GM12872 (cell line): ENCODE results near the gene ZNF609.
A peak's percentile ranks its signal among the peaks of the same experiment; 100 is the strongest.

Experiments
- CTCF ChIP-seq: IDR thresholded peaks from 3 replicates; pipeline ENCODE4 v1.5.1; 2011; ENCODE audit warnings: low read depth, mild to moderate bottlenecking, low read length, moderate library complexity; ENCODE audit not compliant: insufficient read depth

Gene ZNF609

GRCh38 chr15:64717130-64717529, 256.8 kb downstream of the ZNF609 start:
- TF ChIP-seq CTCF = no peak

DNA sequence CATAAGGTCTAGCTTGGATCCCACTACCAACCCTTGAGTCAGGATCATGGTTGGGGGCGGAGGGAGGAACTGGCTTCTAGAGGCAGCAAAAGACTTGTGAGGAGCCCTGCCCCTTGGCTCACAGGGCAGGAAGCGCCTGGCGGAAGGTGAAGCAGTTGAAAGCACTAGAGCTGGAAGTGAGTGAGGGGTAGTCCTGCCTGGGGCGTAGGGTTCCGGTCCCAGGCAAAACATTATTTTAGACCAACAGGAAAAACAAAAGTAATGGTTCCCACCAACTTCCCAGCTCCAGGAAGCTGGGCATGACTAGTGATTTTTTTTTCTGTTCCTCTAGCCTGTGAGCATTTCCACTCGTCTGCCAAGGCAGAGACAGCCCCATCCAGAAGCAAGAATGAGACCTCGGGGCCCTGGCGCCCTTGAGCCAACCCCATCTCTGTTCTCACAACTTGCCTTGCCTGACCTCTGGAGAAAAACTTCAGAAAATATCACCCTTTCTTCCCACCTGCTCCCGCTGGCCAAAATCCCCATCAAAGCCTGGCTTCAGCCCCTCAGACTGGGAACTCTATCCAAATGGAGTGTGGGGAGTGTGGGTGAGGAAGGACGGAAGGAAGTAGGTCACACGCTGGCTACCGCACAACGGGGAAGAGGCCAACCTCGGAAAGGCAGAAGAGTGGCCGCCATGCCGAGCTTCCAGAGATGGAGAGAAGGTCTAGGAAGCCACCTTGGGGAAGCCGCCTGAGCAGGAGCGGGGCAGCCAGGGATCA, 257.5 kb downstream of the ZNF609 start:
- no peak for TF ChIP-seq CTCF

GRCh38 chr15:64720188-64720587, 259.8 kb downstream of the ZNF609 start:
- TF ChIP-seq CTCF = no peak

DNA sequence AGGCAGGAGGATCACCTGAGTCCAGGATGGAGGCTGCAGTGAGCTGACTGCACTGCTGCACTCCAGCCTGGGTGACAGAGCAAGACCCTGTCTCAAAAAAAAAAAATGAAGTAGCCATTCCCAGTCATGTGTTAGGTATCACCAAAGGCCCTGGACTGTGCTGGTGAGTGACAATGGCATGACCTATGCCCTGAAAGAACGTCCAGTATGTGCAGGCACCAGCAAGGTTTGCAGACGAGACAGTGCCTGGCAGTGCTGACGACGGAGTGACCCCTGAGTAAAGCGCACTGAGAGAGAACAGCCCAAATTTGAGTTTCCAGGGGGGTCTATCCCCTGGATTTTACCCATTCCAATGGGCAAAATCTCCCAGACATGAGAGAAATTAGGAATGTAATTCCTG, 269.8 kb downstream of the ZNF609 start:
- no peak for TF ChIP-seq CTCF

DNA sequence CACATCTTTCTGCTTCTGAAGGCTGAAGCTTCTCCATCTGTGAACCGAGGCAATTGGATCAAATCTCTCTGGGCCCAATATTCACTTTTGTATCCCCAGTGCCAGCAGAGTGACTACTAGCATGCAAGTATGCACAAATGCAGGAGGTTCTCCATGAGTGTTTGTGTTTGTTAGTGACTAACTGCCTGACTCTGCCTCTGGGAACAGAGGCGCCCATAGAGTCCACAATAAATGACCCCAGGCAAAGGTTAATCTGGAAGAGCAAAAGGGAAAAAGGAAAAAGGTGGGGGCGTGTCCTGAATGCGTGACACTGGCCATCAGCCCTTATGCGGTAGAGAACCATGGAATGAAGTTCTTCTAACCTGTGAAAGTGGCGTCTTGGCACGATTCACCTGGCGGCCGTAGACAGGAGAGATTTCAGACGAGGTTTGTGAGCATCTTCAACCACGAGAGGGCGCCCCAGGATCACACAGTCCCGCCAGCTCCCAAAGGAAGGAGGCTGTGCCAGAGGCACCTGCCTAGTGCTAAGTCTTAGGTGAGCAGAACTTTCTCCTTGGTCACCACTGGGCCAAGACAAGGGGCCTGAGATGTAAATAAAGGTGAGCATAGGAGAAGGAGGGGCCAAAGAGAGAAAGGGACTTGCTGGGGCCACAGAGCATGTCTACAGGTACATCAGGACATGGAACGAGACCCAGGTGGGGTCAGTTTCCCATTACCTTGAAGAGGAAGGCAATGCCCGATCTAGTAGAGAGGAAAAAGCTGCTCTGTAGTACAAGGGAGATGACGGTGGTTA, 270.8 kb downstream of the ZNF609 start:
- peak; percentile 89 for TF ChIP-seq CTCF

DNA sequence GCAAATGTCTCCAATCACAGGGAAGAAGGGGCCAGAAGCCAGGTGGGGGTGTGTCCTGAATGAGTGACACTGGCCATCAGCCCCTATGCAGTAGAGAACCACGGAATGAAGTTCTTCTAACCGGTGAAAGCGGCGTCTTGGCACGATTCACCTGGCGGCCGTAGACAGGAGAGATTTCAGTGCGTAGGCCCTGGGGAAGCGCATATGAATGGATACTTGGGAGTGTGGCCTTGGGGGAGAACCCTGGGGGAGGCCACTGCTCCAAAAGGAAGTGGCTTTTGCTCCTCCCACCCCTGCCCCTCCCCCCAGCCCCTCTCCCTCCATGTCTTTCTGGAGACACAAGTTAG, 271.4 kb downstream of the ZNF609 start:
- no peak for TF ChIP-seq CTCF

DNA sequence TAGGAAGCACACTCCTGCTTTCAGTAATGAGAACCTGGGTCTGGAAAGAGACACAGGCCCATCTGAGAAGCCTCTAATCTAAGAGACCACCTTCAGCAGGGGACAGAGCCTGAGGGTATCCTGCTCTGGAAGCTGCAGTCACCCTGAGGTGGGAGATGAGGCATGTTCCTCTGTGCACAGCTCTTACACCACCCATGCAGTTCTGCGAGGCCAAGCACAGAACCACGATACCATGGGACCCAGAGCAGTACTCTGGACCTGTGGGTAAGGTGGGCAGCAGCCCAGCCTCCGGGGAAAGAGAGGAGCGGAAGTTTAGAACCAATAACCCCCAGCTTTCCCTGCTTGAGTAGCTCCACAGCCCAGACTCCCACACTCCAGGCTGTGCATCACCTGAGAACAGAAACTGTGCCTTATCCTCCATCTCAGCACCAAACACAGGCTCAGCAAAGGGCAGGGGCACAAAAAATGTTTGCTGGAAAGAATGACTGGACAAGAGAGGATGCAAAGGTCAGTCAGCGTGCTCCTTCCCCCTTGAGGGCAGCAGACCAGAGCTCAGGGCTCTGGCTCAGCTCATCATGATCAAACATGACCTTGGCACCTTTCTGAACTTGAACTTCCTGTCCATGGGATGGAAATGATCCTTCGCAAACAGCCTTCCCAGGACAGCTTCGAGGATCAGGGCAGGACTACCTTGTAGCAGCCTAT, 271.9 kb downstream of the ZNF609 start:
- no peak for TF ChIP-seq CTCF
